HG02973 (cell line): ENCODE results near the gene ALB.

Experiments used
- ATAC-seq: cut with Tn5 transposase; IDR thresholded peaks from one replicate; pipeline ENCODE4 v1.9.1; 2021; ENCODE audit warnings: moderate library complexity; ENCODE audit not compliant: unreplicated experiment

Gene ALB

DNA sequence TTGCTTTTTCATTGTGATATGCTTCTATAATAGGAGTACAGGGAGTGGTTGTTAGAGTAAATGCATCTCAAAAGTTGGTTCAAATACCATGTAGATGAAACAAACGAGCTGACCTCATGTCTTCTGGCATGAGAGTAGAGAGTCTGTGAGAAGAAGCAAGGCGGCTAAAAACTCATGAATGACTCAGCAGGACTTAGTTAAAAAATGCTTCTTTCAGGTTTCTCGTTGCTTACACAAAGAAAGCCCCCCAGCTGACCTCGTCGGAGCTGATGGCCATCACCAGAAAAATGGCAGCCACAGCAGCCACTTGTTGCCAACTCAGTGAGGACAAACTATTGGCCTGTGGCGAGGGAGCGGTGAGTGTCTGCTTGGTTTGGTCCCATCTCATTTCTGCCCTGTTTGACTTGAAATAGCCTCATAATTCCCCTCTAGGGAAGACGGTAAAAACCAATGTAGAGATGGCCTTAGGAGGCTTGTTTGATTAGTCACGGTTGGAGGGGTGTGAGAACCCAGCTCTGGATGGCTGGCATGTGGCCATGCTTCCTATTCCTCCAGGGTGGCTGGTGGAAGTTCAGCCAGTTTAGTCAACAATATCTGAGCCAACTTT is 46.4 kb downstream of the ALB start:
- no peak for ATAC-seq

DNA sequence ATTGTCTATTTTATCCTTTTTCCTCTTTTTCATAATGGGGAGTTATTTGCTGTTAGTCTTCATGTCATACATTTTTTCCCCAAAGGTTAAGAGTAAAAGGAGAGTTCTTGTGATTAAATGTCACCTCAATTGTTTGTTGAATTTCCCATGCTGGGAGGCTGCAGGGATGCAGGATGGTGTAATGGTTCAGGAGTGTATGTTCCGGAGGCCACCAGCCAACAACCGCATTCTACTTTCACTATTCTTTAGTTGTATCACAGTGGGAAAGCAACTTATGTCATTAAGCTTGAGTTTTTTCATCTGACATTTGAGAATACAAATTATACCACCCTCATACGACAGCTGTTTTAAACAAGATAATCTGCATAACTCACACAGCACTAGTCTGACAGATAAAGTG is 47.3 kb downstream of the ALB start:
- ATAC-seq, result no peak

DNA sequence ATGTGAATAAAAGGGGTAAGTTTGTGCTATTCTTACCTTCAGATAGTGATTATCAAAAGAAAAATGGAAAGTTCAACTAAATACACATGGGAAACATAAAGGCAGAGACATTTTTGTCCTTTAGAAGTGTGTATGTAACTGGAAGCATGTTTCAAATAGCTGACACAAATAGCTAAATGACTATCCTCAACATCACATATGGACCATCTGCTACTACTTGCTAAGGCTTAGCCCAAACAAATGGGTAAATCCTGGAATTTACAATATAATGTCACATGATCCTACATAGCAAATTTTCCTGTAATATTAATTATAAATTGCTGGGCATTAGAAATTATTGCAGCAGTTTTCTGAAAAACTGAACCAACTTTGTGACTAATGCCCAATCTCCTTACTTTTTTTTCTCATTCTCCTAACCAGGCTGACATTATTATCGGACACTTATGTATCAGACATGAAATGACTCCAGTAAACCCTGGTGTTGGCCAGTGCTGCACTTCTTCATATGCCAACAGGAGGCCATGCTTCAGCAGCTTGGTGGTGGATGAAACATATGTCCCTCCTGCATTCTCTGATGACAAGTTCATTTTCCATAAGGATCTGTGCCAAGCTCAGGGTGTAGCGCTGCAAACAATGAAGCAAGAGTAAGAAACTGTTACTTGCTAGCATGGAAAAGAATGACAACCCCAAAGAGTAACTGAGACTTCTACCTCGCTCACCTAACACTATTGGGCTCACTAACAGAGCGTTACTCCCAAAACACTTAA is 48.1 kb downstream of the ALB start:
- no peak for ATAC-seq

DNA sequence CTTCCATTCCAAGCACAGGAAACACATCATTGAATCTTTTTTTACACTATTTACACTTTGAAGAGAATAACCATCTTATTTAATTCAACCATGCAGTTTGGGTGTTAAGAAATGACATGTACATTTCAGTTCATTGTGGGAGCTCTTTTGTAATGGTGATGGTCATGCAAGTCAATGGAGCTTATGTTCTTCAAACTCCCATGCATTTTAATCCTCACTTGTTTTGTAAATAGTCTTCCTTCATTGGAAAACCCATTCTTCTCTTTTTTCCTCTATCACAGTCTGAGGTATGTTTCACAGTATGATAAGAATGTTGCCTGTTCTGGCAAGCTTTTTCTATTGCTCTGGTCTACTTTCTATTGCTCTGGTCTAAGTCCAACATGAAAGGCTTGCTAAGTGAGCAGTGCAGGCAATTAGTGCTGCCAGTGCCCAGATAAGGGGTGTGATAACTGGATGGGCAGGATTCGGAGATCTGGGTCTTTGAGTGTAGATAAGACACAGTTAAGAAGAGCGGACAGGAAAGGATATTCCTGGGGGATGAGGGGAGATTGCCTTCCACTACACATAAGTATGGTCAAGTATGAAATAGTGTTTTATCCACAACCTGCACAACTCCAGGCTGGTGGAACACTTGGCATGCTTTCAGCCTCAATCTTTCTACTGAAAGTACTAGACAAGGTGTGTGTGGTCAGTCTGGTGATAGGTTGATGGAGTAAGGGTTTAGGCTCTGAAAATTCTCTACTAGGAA is 49.0 kb downstream of the ALB start:
- ATAC-seq, result no peak

DNA sequence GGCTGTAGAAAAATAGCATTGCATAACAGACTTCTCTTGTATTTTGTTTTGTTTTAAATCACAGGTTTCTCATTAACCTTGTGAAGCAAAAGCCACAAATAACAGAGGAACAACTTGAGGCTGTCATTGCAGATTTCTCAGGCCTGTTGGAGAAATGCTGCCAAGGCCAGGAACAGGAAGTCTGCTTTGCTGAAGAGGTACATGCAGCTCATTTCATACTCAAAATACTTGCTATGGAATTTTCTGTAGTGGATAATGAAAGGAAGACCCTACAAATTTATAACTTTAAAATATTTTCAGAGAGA is 49.6 kb downstream of the ALB start:
- no peak for ATAC-seq

DNA sequence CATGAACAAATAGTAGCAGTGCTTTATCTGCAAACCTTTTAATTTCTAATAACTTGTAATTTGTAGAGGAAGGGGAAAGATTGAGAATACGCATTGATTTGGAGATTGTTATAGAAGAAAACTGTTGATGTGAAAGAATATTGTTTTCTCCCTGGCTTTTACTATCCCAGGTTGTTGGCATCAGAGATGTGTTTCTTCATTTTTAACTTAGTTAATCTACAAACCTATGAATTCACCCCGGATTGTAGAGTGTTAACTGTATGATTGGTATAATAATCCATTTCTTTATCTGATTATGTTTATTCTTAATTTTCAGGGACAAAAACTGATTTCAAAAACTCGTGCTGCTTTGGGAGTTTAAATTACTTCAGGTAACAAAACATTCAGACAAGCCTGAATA is 50.8 kb downstream of the ALB start:
- ATAC-seq, result no peak

DNA sequence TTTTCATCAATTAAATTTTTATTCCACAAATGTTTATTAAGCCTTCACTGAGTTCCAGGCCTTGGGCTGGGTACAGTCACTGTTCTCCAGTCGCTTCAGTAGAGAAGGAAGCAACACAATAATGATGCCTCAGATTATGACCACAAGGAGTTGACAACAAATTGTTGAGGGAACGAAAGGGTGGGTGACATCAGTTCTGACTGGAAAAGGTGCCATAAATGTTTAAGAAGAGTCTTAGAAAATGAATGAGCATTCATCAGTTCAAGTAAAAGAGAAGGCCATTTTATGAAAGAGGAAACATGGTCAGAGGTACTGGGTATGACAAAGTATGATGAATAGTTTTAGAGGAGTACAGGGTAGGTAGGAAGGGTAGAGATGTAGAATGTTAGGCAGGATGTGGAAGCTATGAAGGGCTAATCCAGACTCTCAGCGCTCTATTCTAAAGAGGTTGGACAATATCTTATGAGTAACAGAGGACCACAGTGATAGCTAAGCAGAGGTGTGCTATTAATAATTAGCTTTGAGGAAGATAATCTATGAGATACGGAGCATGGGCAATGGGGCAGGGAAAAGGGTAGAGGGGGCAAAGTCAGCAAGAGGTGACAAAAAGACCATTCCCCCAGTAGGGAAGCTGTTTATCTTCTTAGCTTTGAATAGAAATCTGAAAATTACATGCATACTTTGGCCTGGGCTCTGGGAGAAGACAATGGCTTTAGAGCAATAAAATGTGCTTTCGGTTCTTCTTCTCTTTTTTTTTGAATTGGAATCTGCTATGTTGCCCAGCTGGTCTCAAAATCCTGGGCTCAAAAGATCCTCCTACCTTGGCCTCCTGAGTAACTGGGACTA is 52.3 kb downstream of the ALB start:
- ATAC-seq, result no peak

DNA sequence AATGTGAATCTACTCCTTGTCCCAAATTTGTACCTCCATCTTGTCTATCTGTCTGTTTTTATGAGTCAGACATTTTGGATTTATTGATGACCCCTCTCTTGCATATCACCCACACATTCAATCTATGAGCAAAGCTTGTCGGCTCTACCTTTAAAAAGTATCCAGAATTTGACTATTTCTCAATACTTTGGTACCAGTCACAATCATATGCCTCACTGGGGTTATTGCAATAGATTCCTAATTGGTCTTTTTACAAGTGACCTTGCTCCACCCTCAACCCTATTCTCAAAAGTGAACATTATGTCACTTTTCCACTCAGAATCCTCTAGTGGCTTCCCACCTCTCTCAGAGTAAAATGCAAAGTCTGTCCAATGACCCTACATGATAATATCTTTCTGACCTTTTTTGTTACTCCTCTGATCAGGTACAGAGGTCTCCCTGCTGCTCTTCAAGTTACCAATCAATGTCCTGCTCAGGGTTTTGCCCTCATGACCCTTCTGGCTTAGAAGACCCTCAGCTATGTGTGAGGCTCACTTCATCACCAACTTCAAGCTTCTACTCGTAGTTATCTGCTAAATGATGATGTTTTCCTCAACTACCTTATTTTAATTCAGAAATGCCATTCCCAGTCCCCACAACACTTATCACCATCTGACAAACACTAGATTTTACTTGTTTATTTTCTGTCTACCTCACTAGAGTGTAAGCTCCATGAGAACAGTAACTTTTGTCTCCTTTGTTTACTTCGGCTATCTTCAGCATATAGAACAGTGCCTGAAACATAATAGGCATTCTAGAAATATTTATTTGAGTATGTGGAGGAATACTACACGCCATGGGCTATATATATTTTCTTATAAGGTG is 54.3 kb downstream of the ALB start:
- no peak for ATAC-seq

DNA sequence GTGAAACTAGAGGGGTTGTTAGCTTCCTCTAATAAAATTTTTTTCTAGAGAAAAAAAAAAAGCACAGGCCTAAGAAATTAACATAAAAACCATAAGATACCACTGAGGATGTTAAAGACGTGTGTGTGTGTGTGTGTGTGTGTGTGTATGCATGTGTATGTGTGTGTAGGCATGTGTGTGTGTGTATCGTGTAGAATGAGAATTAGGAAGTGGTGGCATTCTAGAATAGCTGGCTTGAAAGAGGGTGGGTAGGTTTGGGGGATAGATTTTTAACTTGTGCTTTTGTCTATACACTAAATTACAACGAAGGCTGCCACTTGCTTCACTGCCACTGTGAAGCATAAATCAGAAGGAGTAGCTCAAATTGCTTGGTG is 54.9 kb downstream of the ALB start:
- ATAC-seq, result no peak

DNA sequence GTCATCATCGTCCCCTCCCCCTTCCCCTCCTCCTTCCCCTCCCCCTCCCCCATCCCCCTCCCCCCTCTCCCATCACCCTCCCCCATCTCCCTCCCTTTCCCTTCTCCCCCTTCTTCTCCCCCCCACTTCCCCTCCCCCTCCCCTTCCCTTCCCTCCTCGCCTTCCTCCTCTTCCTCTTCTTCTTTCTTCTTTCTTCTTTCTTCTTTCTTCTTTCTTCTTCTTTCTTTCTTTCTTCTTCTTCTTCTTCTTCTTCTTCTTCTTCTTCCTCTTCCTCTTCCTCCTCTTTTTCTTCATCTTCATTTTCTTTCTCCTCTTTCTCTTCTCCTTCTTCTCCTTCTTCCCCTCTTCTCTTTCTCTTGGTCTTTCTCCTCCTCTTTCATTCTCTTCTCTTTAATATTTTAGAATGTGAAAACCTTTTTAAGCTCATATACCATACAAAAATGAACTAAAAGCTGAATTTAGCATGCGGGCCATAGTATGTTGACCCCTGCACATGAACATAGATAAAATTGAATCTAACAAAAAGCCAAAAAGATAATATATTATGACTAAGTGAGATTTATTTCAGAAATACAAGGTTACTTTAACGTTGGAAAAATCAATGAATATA is 56.9 kb downstream of the ALB start:
- no peak for ATAC-seq

DNA sequence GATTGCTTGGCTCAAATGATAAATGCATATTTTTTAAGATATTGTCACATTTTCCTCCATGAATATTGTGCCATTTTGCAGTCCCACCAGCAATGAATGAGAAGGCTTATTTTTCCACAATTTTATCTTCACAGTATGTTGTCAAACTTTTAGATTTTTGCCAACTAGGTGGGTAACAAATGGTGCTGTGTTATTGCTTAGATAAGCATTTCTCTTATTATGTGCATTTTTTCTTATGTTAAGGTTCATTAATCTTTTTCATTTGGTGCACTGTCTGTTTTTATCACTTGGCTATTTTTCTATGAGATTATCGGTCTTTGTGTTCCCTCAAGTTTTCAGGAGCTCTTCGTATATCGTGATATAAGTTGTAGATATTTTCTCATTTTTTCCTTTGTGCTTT is 64.1 kb downstream of the ALB start:
- ATAC-seq, result no peak

DNA sequence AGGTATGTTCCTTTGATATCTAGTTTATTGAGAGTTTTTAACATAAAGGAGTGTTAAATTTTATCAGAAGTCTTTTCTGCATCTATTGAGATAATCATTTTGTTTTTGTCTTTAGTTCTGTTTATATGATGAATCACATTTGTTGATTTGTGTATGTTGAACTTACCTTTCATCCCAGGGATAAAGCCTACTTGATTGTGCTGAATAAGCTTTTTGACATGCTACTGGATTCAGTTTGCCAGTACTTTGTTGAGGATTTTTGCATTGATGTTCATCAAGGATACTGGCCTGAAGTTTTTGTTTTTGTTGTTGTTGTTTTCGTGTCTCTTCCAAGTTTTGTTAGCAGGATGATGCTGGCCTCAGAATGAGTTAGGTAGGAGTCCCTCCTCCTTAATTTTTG is 66.6 kb downstream of the ALB start:
- ATAC-seq, result no peak
